ENCODE measurements around the gene SPOP.

DNA sequence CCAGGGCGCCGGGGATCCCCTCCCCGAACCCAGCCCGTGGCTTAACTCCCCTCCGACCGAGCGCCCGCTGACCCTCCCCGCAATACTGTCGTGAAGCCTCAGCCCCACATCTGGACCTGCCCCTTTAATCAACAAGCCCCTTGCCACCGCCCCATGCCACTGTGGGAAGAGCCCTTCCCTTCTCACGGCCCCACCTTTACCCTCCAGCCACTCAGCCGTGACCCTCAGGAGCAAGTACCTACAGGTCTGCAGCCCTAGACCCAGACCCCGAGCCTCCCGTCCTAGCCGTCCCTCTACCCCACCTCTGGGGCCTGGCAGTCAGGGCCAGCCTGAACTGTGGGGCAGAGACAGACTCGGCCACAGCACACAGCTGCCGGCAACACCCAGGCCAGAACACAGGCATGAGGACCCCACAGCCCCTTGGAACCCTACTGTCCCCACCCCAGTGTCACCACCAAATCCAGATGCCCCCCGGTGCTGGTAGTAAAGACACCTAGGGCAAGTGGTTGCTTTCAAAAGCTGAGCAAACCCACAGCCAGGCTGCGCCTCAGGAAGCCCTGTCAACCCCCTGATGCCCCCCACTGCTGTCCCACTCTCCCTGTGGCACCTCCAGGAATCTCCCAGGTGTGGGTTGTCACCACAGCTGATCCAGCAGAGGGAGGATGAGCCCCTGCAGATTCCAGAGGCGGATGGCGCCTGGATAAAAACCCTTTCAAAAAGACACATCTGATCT, 100.8 kb downstream of the SPOP start:
- TF ChIP-seq, protein P1, sequence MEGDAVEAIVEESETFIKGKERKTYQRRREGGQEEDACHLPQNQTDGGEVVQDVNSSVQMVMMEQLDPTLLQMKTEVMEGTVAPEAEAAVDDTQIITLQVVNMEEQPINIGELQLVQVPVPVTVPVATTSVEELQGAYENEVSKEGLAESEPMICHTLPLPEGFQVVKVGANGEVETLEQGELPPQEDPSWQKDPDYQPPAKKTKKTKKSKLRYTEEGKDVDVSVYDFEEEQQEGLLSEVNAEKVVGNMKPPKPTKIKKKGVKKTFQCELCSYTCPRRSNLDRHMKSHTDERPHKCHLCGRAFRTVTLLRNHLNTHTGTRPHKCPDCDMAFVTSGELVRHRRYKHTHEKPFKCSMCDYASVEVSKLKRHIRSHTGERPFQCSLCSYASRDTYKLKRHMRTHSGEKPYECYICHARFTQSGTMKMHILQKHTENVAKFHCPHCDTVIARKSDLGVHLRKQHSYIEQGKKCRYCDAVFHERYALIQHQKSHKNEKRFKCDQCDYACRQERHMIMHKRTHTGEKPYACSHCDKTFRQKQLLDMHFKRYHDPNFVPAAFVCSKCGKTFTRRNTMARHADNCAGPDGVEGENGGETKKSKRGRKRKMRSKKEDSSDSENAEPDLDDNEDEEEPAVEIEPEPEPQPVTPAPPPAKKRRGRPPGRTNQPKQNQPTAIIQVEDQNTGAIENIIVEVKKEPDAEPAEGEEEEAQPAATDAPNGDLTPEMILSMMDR (conservative IDR thresholded peaks at IDR 0.05; ENCODE audit: low read depth in 2 of 2): no peak
- TF ChIP-seq EZH2 (IDR thresholded peaks at IDR 0.05; ENCODE audit: low read depth, unreplicated experiment) (no peak), POLR2AphosphoS5 (IDR thresholded peaks at IDR 0.05; ENCODE audit: low read depth) (no peak), EZH2phosphoT487 (IDR thresholded peaks at IDR 0.05; ENCODE audit: unreplicated experiment) (no peak), STAT1 (IDR thresholded peaks at IDR 0.05; ENCODE audit: unreplicated experiment) (no peak), ZNF114 (CRISPR knock-in tag; IDR thresholded peaks at IDR 0.05) (no peak), CREB1 (CRISPR knock-in tag; IDR thresholded peaks at IDR 0.05; ENCODE audit: low read depth) (no peak)
- TF ChIP-seq, protein P2, sequence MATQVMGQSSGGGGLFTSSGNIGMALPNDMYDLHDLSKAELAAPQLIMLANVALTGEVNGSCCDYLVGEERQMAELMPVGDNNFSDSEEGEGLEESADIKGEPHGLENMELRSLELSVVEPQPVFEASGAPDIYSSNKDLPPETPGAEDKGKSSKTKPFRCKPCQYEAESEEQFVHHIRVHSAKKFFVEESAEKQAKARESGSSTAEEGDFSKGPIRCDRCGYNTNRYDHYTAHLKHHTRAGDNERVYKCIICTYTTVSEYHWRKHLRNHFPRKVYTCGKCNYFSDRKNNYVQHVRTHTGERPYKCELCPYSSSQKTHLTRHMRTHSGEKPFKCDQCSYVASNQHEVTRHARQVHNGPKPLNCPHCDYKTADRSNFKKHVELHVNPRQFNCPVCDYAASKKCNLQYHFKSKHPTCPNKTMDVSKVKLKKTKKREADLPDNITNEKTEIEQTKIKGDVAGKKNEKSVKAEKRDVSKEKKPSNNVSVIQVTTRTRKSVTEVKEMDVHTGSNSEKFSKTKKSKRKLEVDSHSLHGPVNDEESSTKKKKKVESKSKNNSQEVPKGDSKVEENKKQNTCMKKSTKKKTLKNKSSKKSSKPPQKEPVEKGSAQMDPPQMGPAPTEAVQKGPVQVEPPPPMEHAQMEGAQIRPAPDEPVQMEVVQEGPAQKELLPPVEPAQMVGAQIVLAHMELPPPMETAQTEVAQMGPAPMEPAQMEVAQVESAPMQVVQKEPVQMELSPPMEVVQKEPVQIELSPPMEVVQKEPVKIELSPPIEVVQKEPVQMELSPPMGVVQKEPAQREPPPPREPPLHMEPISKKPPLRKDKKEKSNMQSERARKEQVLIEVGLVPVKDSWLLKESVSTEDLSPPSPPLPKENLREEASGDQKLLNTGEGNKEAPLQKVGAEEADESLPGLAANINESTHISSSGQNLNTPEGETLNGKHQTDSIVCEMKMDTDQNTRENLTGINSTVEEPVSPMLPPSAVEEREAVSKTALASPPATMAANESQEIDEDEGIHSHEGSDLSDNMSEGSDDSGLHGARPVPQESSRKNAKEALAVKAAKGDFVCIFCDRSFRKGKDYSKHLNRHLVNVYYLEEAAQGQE (IDR thresholded peaks at IDR 0.05; ENCODE audit: unreplicated experiment): no peak
- TF ChIP-seq, protein P3, sequence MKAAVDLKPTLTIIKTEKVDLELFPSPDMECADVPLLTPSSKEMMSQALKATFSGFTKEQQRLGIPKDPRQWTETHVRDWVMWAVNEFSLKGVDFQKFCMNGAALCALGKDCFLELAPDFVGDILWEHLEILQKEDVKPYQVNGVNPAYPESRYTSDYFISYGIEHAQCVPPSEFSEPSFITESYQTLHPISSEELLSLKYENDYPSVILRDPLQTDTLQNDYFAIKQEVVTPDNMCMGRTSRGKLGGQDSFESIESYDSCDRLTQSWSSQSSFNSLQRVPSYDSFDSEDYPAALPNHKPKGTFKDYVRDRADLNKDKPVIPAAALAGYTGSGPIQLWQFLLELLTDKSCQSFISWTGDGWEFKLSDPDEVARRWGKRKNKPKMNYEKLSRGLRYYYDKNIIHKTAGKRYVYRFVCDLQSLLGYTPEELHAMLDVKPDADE (IDR thresholded peaks at IDR 0.05): no peak

Data from GM23338 (cell line).